ENCODE data around the gene RTN4IP1. TPM values are rescaled to one million over a fixed set of nuclear protein-coding genes. Genes with fewer than 3 reads are reported as not detected.

RTN4IP1 gene
- total RNA-seq, 1 experiment from 2014 or later, result 11.2 TPM

GRCh38 chr6:106637717-106638341 lies 8.5 kb upstream of the RTN4IP1 start:
- no peak for DNase-seq
- H3K4me1 Mint-ChIP-seq (ENCODE audit: low read depth, unreplicated experiment), result peaks cover 7% of the 10 kb centered on the region
- intact Hi-C loops (cut with micrococcal nuclease; ENCODE audit: unreplicated experiment), result no loop called here
- no peaks in the 10 kb centered on the region for H3K9me3 Mint-ChIP-seq (ENCODE audit: unreplicated experiment)
- Histone ChIP-seq H3K4me1 (no peaks in the 10 kb centered on the region), H3K9me3 (no peaks in the 10 kb centered on the region), H3K4me3 (ENCODE audit: low read depth, low read length) (no peak overlapping the region), H3K36me3 (ENCODE audit: control insufficient read depth, insufficient read depth, low read length) (no peaks in the 10 kb centered on the region; the same call in 1 of the 2 replicates), H3K27me3 (replicated peaks; ENCODE audit: control insufficient read depth, insufficient read depth, low read length) (no peaks in the 10 kb centered on the region)
- H3K27ac Mint-ChIP-seq (ENCODE audit: unreplicated experiment), result no peak overlapping the region
- ChIA-PET POLR2A (no interaction called here), CTCF (no interaction called here)
- no TSS peak for BruUV-seq (replicated peaks)
- TF ChIP-seq CTCF (IDR thresholded peaks at IDR 0.05; ENCODE audit: insufficient read depth in 1 of 2, low read depth in 1 of 2, low read length in 1 of 2, severe bottlenecking in 1 of 2, unreplicated experiment in 1 of 2), result no peak
- H3K36me3 Mint-ChIP-seq (ENCODE audit: insufficient read depth, unreplicated experiment), result peaks cover 9% of the 10 kb centered on the region
- H3K27me3 Mint-ChIP-seq (ENCODE audit: insufficient read depth, unreplicated experiment), result no peaks in the 10 kb centered on the region
- no peak overlapping the region for H3K4me3 Mint-ChIP-seq (ENCODE audit: unreplicated experiment)

- H3K27me3 ChIP-seq (replicated peaks; ENCODE audit: control insufficient read depth, insufficient read depth, low read length), result no peaks in the 10 kb centered on the region
- no peak for TF ChIP-seq CTCF (IDR thresholded peaks at IDR 0.05; ENCODE audit: insufficient read depth in 1 of 2, low read depth in 1 of 2, low read length in 1 of 2, severe bottlenecking in 1 of 2, unreplicated experiment in 1 of 2)
- ChIA-PET CTCF (no interaction called here), POLR2A (no interaction called here)
- no peaks in the 10 kb centered on the region for H3K4me1 ChIP-seq
- no peaks in the 10 kb centered on the region for H3K9me3 Mint-ChIP-seq (ENCODE audit: unreplicated experiment)
- no peaks in the 10 kb centered on the region; the same call in 1 of the 2 replicates for H3K36me3 ChIP-seq (ENCODE audit: control insufficient read depth, insufficient read depth, low read length)
- H3K9me3 ChIP-seq, result no peaks in the 10 kb centered on the region
- H3K4me3 Mint-ChIP-seq (ENCODE audit: unreplicated experiment), result no peak overlapping the region
- no peak for DNase-seq
- no peak overlapping the region for H3K4me3 ChIP-seq (ENCODE audit: low read depth, low read length)
- peaks cover 3% of the 10 kb centered on the region for H3K36me3 Mint-ChIP-seq (ENCODE audit: insufficient read depth, unreplicated experiment)
- peaks cover 7% of the 10 kb centered on the region for H3K4me1 Mint-ChIP-seq (ENCODE audit: low read depth, unreplicated experiment)
- BruUV-seq (replicated peaks), result no TSS peak
- no peaks in the 10 kb centered on the region for H3K27me3 Mint-ChIP-seq (ENCODE audit: insufficient read depth, unreplicated experiment)
- H3K27ac Mint-ChIP-seq (ENCODE audit: unreplicated experiment), result no peak overlapping the region
- intact Hi-C loops (cut with micrococcal nuclease; ENCODE audit: unreplicated experiment), result no loop called here
These were observed 7.9 kb upstream of the RTN4IP1 start for GRCh38 chr6:106637051-106637716.

- H3K4me1 Mint-ChIP-seq (ENCODE audit: low read depth, unreplicated experiment), result peaks cover 9% of the 10 kb centered on the region
- H3K9me3 Mint-ChIP-seq (ENCODE audit: unreplicated experiment), result no peaks in the 10 kb centered on the region
- ChIA-PET POLR2A (no interaction called here), CTCF (no interaction called here)
- intact Hi-C loops (cut with micrococcal nuclease; ENCODE audit: unreplicated experiment), result no loop called here
- BruUV-seq (replicated peaks), result no TSS peak
- H3K36me3 ChIP-seq (ENCODE audit: control insufficient read depth, insufficient read depth, low read length), result no peaks in the 10 kb centered on the region; the same call in 1 of the 2 replicates
- no peaks in the 10 kb centered on the region for H3K27me3 ChIP-seq (replicated peaks; ENCODE audit: control insufficient read depth, insufficient read depth, low read length)
- H3K4me3 Mint-ChIP-seq (ENCODE audit: unreplicated experiment), result no peak overlapping the region
- no peaks in the 10 kb centered on the region for H3K9me3 ChIP-seq
- peaks cover 4% of the 10 kb centered on the region for H3K4me1 ChIP-seq
- no peak overlapping the region for H3K27ac Mint-ChIP-seq (ENCODE audit: unreplicated experiment)
- peaks cover 1% of the 10 kb centered on the region for H3K36me3 Mint-ChIP-seq (ENCODE audit: insufficient read depth, unreplicated experiment)
- no peak for TF ChIP-seq CTCF (IDR thresholded peaks at IDR 0.05; ENCODE audit: insufficient read depth in 1 of 2, low read depth in 1 of 2, low read length in 1 of 2, severe bottlenecking in 1 of 2, unreplicated experiment in 1 of 2)
- no peaks in the 10 kb centered on the region for H3K27me3 Mint-ChIP-seq (ENCODE audit: insufficient read depth, unreplicated experiment)
- no peak for DNase-seq
- H3K4me3 ChIP-seq (ENCODE audit: low read depth, low read length), result no peak overlapping the region
These were observed 5.3 kb upstream of the RTN4IP1 start for GRCh38 chr6:106634565-106634964.
